HEK293T (cell line): ENCODE data around the gene TRDMT1.

Experiments used
- CTCF ChIA-PET: fragments of 350-600 bp; formaldehyde crosslinking; extraction: SDS; loops from one replicate; lab custom pipeline; 2021; ENCODE audit warnings: antibody characterized with exemption, inconsistent platforms; lab: Yijun Ruan, JAX
- POLR2A ChIA-PET: fragments of 350-600 bp; formaldehyde crosslinking; extraction: SDS; loops from one replicate; lab custom pipeline; 2020; ENCODE audit warnings: antibody characterized with exemption, inconsistent platforms; lab: Yijun Ruan, JAX
- DNase-seq: peaks from one replicate; pipeline ENCODE4 v3.0.0; 2012; ENCODE audit warnings: mixed read lengths; ENCODE audit errors: extremely low spot score
- ARNT ChIP-seq: fragments of 450-650 bp; IDR thresholded peaks from 2 replicates; pipeline ENCODE4 v1.6.1; 2017; ENCODE audit warnings: mild to moderate bottlenecking
- BHLHE40 ChIP-seq: fragments of 450-650 bp; IDR thresholded peaks from 2 replicates; pipeline ENCODE4 v1.6.1; 2016; ENCODE audit warnings: mild to moderate bottlenecking, moderate library complexity, borderline replicate concordance
- CTBP1 ChIP-seq: fragments of 450-650 bp; IDR thresholded peaks from 2 replicates; pipeline ENCODE4 v1.6.1; 2016; ENCODE audit warnings: borderline replicate concordance
- ELF4 ChIP-seq: fragments of 450-650 bp; IDR thresholded peaks from 2 replicates; pipeline ENCODE4 v1.6.1; 2017; ENCODE audit warnings: antibody characterized with exemption
- FOXA1 ChIP-seq: fragments of 450-650 bp; IDR thresholded peaks from 2 replicates; pipeline ENCODE4 v1.6.1; 2016; ENCODE audit warnings: mild to moderate bottlenecking
- FOXK2 ChIP-seq: fragments of 450-650 bp; IDR thresholded peaks from 2 replicates; pipeline ENCODE4 v1.6.1; 2016; ENCODE audit warnings: mild to moderate bottlenecking
- FOXM1 ChIP-seq: fragments of 450-650 bp; IDR thresholded peaks from 2 replicates; pipeline ENCODE4 v1.6.1; 2017; ENCODE audit warnings: mild to moderate bottlenecking, borderline replicate concordance
- HDGF ChIP-seq: fragments of 450-650 bp; IDR thresholded peaks from 2 replicates; pipeline ENCODE4 v1.6.1; 2017; ENCODE audit warnings: antibody characterized with exemption, borderline replicate concordance
- L3MBTL2 ChIP-seq: fragments of 450-650 bp; conservative IDR thresholded peaks from 2 replicates; pipeline ENCODE4 v1.6.1; 2016; ENCODE audit warnings: mild to moderate bottlenecking
- LEF1 ChIP-seq: fragments of 450-650 bp; IDR thresholded peaks from 2 replicates; pipeline ENCODE4 v1.6.1; 2017; ENCODE audit warnings: mild to moderate bottlenecking, borderline replicate concordance
- NFRKB ChIP-seq: fragments of 450-650 bp; IDR thresholded peaks from 2 replicates; pipeline ENCODE4 v1.6.1; 2016; ENCODE audit warnings: mild to moderate bottlenecking, moderate library complexity
- PKNOX1 ChIP-seq: fragments of 450-650 bp; IDR thresholded peaks from 2 replicates; pipeline ENCODE4 v1.6.1; 2016
- SP1 ChIP-seq: fragments of 450-650 bp; IDR thresholded peaks from 2 replicates; pipeline ENCODE4 v1.6.1; 2017
- SUZ12 ChIP-seq: fragments of 450-650 bp; IDR thresholded peaks from 2 replicates; pipeline ENCODE4 v1.6.1; 2016; ENCODE audit warnings: mild to moderate bottlenecking
- TARDBP ChIP-seq: fragments of 450-650 bp; IDR thresholded peaks from 2 replicates; pipeline ENCODE4 v1.6.1; 2016
- ZNF384 ChIP-seq: fragments of 450-650 bp; IDR thresholded peaks from 2 replicates; pipeline ENCODE4 v1.6.1; 2016

TRDMT1 gene

GRCh38 chr10:17181751-17182150, 19.7 kb downstream of the TRDMT1 start:
- no peak for TF ChIP-seq BHLHE40
- TF ChIP-seq ELF4: no peak
- no peak for TF ChIP-seq ARNT
- no peak for TF ChIP-seq TARDBP
- no peak for TF ChIP-seq SUZ12
- TF ChIP-seq CTBP1: no peak
- TF ChIP-seq ZNF384: no peak
- no peak for TF ChIP-seq FOXA1
- ChIA-PET CTCF (interaction anchor here (0.6 to 1.2 kb wide), 2 partner anchors 11 to 210 kb away, joined by 3 to 4 read pairs; no protein-coding TSS in a partner anchor), POLR2A (interaction anchor here (1.2 to 2.8 kb wide), 2 partner anchors 19 to 47 kb away, joined by 3 to 13 read pairs; partner anchors contain the start of gene VIM)
- DNase-seq: no peak

GRCh38 chr10:17181110-17181509, 20.4 kb downstream of the TRDMT1 start:
- POLR2A ChIA-PET: interaction anchor here (1.2 to 2.8 kb wide), 2 partner anchors 20 to 48 kb away, joined by 3 to 13 read pairs; partner anchors contain the start of gene VIM
- TF ChIP-seq ARNT (no peak), PKNOX1 (no peak), FOXA1 (no peak), CTBP1 (no peak), HDGF (no peak), ZNF384 (no peak), SUZ12 (no peak), TARDBP (no peak), LEF1 (no peak), FOXM1 (no peak)
- CTCF ChIA-PET: no interaction called here
- DNase-seq: no peak

- TF ChIP-seq L3MBTL2 (no peak), TARDBP (no peak), FOXK2 (no peak)
- DNase-seq: no peak
- POLR2A ChIA-PET: interaction anchor here (1.3 to 2.0 kb wide), 3 partner anchors 22 to 51 kb away, joined by 3 to 5 read pairs (median 4); partner anchors contain the start of genes TRDMT1 and VIM
- CTCF ChIA-PET: no interaction called here
Measured at GRCh38 chr10:17179002-17179401, 22.5 kb downstream of the TRDMT1 start.

GRCh38 chr10:17178006-17178405, 23.5 kb downstream of the TRDMT1 start:
- no peak for TF ChIP-seq BHLHE40
- TF ChIP-seq SUZ12: no peak
- TF ChIP-seq FOXK2: no peak
- TF ChIP-seq HDGF: no peak
- no peak for TF ChIP-seq L3MBTL2
- TF ChIP-seq NFRKB: no peak
- TF ChIP-seq CTBP1: no peak
- TF ChIP-seq FOXM1: no peak
- no peak for TF ChIP-seq PKNOX1
- no peak for TF ChIP-seq ZNF384
- no peak for TF ChIP-seq FOXA1
- TF ChIP-seq TARDBP: no peak
- TF ChIP-seq ARNT: no peak
- TF ChIP-seq ELF4: no peak
- no peak for TF ChIP-seq LEF1
- no peak for TF ChIP-seq SP1
- DNase-seq: no peak
- ChIA-PET POLR2A (no interaction called here), CTCF (interaction anchor here (0.6 kb wide), 1 partner anchor 233 kb away, joined by 6 read pairs; no protein-coding TSS in a partner anchor)

- TF ChIP-seq PKNOX1: no peak
- TF ChIP-seq LEF1: no peak
- TF ChIP-seq FOXA1: no peak
- no peak for TF ChIP-seq TARDBP
- no peak for TF ChIP-seq ARNT
- TF ChIP-seq CTBP1: no peak
- no peak for TF ChIP-seq L3MBTL2
- TF ChIP-seq BHLHE40: no peak
- TF ChIP-seq FOXM1: no peak
- TF ChIP-seq ELF4: no peak
- TF ChIP-seq ZNF384: no peak
- TF ChIP-seq SP1: no peak
- TF ChIP-seq SUZ12: no peak
- POLR2A ChIA-PET: no interaction called here
- CTCF ChIA-PET: no interaction called here
- DNase-seq: no peak
Measured at GRCh38 chr10:17177014-17177413, 24.5 kb downstream of the TRDMT1 start.

- DNase-seq: no peak
- POLR2A ChIA-PET: no interaction called here
- CTCF ChIA-PET: no interaction called here
- no peak for TF ChIP-seq LEF1
- TF ChIP-seq PKNOX1: no peak
- TF ChIP-seq HDGF: no peak
- no peak for TF ChIP-seq NFRKB
- no peak for TF ChIP-seq ARNT
- no peak for TF ChIP-seq TARDBP
- TF ChIP-seq CTBP1: no peak
- no peak for TF ChIP-seq L3MBTL2
- TF ChIP-seq SP1: no peak
- no peak for TF ChIP-seq FOXK2
- no peak for TF ChIP-seq FOXA1
- TF ChIP-seq SUZ12: no peak
- no peak for TF ChIP-seq ZNF384
- no peak for TF ChIP-seq BHLHE40
- no peak for TF ChIP-seq FOXM1
- no peak for TF ChIP-seq ELF4
Measured at GRCh38 chr10:17176091-17176490, 25.4 kb downstream of the TRDMT1 start.
